Liver (tissue), 9 donors: Measurements from ENCODE around the gene C3orf80. TPM values are rescaled to one million over a fixed set of nuclear protein-coding genes. Genes with fewer than 3 reads are reported as not detected.

Experiments used
- DNase-seq: peaks from one replicate; pipeline ENCODE4 v3.0.0-alpha.2; 2017; ENCODE audit warnings: low spot score
- H3K27ac ChIP-seq, 2 donors: one replicate each; pipeline ENCODE4 v1.7.0; 2013; ENCODE audit warnings: inconsistent platforms in 2 of 2, low read length in 2 of 2, control low read depth in 1 of 2, low read depth in 1 of 2, mild to moderate bottlenecking in 1 of 2
- H3K27me3 ChIP-seq, 4 donors: one replicate each; pipeline versions ENCODE4 v1.6.1 to v1.7.0; 2013; ENCODE audit warnings: low read length in 3 of 4, inconsistent platforms in 1 of 4, mild to moderate bottlenecking in 1 of 4, moderate library complexity in 1 of 4; ENCODE audit not compliant: control insufficient read depth in 4 of 4, insufficient read depth in 4 of 4
- H3K36me3 ChIP-seq, 4 donors: one replicate each; pipeline versions ENCODE4 v1.6.1 to v1.7.0; 2013; ENCODE audit warnings: low read length in 3 of 4, mild to moderate bottlenecking in 3 of 4, low read depth in 1 of 4, moderate library complexity in 1 of 4; ENCODE audit not compliant: control insufficient read depth in 4 of 4, insufficient read depth in 3 of 4
- H3K4me1 ChIP-seq, 4 donors: one replicate each; pipeline versions ENCODE4 v1.6.1 to v1.7.0; 2013; ENCODE audit warnings: low read length in 3 of 4, mild to moderate bottlenecking in 3 of 4, moderate library complexity in 1 of 4; ENCODE audit not compliant: control insufficient read depth in 4 of 4, insufficient read depth in 4 of 4
- H3K4me3 ChIP-seq, 3 donors: one replicate each; pipeline versions ENCODE4 v1.6.1 to v1.7.0; 2013; ENCODE audit warnings: low read length in 3 of 3, control low read depth in 1 of 3, low read depth in 1 of 3, mild to moderate bottlenecking in 1 of 3
- H3K9ac ChIP-seq, 2 donors: one replicate each; pipeline ENCODE4 v1.7.0; 2013; ENCODE audit warnings: low read length in 2 of 2, mild to moderate bottlenecking in 2 of 2, moderate library complexity in 2 of 2, control low read depth in 1 of 2, low read depth in 1 of 2
- H3K9me3 ChIP-seq, 4 donors: one replicate each; pipeline versions ENCODE4 v1.6.1 to v1.7.0; 2013; ENCODE audit warnings: low read length in 3 of 4; ENCODE audit not compliant: control insufficient read depth in 4 of 4
- EGR1 ChIP-seq, 2 donors: IDR thresholded peaks; 2 replicates each; pipeline ENCODE4 v1.6.1; 2016 to 2018; ENCODE audit warnings: antibody characterized with exemption in 2 of 2, low read depth in 2 of 2
- FOXA1 ChIP-seq: IDR thresholded peaks from 2 replicates; pipeline ENCODE4 v1.6.1; 2016; ENCODE audit warnings: antibody characterized with exemption
- FOXA2 ChIP-seq: IDR thresholded peaks from 2 replicates; pipeline ENCODE4 v1.6.1; 2016; ENCODE audit warnings: antibody characterized with exemption
- GABPA ChIP-seq, 2 donors: IDR thresholded peaks in 1 of 2; conservative IDR thresholded peaks in 1 of 2; 2 replicates each; pipeline ENCODE4 v1.6.1; 2016; ENCODE audit warnings: antibody characterized with exemption in 2 of 2, mild to moderate bottlenecking in 1 of 2, moderate library complexity in 1 of 2
- HNF4A ChIP-seq, 2 donors: conservative IDR thresholded peaks; 2 replicates each; pipeline ENCODE4 v1.6.1; 2016; ENCODE audit warnings: antibody characterized with exemption in 2 of 2, mild to moderate bottlenecking in 2 of 2
- HNF4G ChIP-seq: IDR thresholded peaks from 2 replicates; pipeline ENCODE4 v1.6.1; 2016; ENCODE audit warnings: antibody characterized with exemption
- SP1 ChIP-seq: IDR thresholded peaks from 2 replicates; pipeline ENCODE4 v1.6.1; 2018; ENCODE audit warnings: antibody characterized with exemption, mild to moderate bottlenecking
- TAF1 ChIP-seq: conservative IDR thresholded peaks from 2 replicates; pipeline ENCODE4 v1.6.1; 2016; ENCODE audit warnings: antibody characterized with exemption, mild to moderate bottlenecking
- WGBS: extraction: QIAGEN DNeasy Blood & Tissue Kit; methylation state at CpG from one replicate; pipeline ENCODE4 v1.1.7; 2013; 5-methylcytosine and 5-hydroxymethylcytosine counted together
- polyA plus RNA-seq, 2 donors: library from polyadenylated mRNA; stranded (reverse) in 1 of 2; unstranded in 1 of 2; fragments of 200-250 nt in 1 of 2; fragments of >200 nt in 1 of 2; fragmentation: Nextera tagmentation in 1 of 2; extraction: Ambion mirVana in 1 of 2; gene quantifications; one replicate each; pipeline versions ENCODE4 v1.2.1 to v1.2.3, GENCODE V29; 2013 to 2015
- total RNA-seq, 2 donors: library from RNA; depleted of rRNA; stranded (reverse); fragments of >200 nt; gene quantifications; one replicate each; pipeline ENCODE4 v1.2.3, GENCODE V29; 2014
- TF ChIP-seq, protein P1 (sequence below): IDR thresholded peaks from 2 replicates; pipeline ENCODE4 v1.6.1; 2016; ENCODE audit warnings: antibody characterized with exemption
- TF ChIP-seq, protein P2 (sequence below): IDR thresholded peaks from 2 replicates; pipeline ENCODE4 v1.6.1; 2016; ENCODE audit warnings: antibody characterized with exemption, mild to moderate bottlenecking
- TF ChIP-seq, protein P3 (sequence below): fragments of 150-350 bp; IDR thresholded peaks from 2 replicates; pipeline ENCODE4 v1.5.1; 2017; ENCODE audit warnings: improper control_type of control experiment, low read depth, low read length; ENCODE audit not compliant: missing input control
- donor health status: healthy.
- donor health status: healthy.
- donor health status: healthy.
- donor health status: healthy.
- donor health status: healthy.

The C3orf80 gene
- total and polyA plus RNA-seq, 4 donors = 0.46 to 1.4 (median 0.50) TPM

DNA sequence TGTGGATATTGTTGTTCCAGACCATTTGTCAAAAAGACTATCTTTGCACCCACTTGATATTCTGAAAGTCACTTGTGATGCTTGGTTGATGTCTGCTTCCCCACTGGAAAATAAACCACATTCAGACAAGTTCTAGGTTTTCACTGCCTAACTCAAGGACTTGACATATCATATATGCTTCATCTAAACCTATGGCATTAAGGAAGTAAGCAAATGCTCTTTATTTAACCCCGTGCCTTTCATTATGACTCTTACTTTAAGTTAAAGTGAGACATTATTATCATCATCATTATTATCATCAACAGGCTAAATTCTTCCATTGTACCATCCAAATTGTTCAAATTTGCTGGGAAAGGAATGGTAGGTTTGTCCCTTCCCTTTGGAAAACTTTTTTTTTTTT is 30.8 kb upstream of the C3orf80 start:
- WGBS = 81% methylated on average over 1 of the region's 1 CpG
- no peaks in the 10 kb centered on the region for H3K27me3 ChIP-seq
- H3K4me1 ChIP-seq = no peaks in the 10 kb centered on the region
- H3K4me3 ChIP-seq = no peak overlapping the region
- H3K9me3 ChIP-seq = no peaks in the 10 kb centered on the region
- DNase-seq = no peak
- H3K36me3 ChIP-seq = no peaks in the 10 kb centered on the region
- no peak overlapping the region for H3K9ac ChIP-seq
- H3K27ac ChIP-seq = no peak overlapping the region
- no peak for TF ChIP-seq TAF1

DNA sequence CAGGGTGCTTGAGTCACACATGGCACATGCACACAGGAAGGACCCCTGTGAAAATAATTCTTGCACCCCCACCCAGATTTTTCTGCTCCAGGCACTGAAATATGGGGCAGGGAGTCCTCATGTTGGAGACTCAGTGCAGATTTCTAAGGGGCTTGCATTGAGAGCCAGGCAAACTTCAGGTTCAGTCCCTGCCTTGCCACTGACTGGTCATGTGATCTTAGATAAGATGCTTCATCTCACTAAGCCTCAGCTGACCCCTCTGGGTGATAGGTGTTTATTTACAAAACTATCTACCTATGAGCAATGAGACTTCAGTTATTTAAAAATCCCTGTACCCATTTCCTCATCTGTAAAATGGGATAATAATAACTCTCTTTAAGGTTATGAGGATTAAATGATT is 30.1 kb upstream of the C3orf80 start:
- H3K4me1 ChIP-seq = no peaks in the 10 kb centered on the region
- H3K27me3 ChIP-seq = no peaks in the 10 kb centered on the region
- H3K4me3 ChIP-seq = no peak overlapping the region
- no peak overlapping the region for H3K9ac ChIP-seq
- H3K9me3 ChIP-seq = no peaks in the 10 kb centered on the region
- no peak for DNase-seq
- no peak overlapping the region for H3K27ac ChIP-seq
- H3K36me3 ChIP-seq = no peaks in the 10 kb centered on the region
- no peak for TF ChIP-seq GABPA (IDR thresholded peaks at IDR 0.05 in 1 of 2, conservative IDR thresholded peaks at IDR 0.05 in 1 of 2)
- TF ChIP-seq FOXA1 = no peak
- TF ChIP-seq, protein P1, sequence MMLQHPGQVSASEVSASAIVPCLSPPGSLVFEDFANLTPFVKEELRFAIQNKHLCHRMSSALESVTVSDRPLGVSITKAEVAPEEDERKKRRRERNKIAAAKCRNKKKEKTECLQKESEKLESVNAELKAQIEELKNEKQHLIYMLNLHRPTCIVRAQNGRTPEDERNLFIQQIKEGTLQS = no peak
- TF ChIP-seq, protein P2, sequence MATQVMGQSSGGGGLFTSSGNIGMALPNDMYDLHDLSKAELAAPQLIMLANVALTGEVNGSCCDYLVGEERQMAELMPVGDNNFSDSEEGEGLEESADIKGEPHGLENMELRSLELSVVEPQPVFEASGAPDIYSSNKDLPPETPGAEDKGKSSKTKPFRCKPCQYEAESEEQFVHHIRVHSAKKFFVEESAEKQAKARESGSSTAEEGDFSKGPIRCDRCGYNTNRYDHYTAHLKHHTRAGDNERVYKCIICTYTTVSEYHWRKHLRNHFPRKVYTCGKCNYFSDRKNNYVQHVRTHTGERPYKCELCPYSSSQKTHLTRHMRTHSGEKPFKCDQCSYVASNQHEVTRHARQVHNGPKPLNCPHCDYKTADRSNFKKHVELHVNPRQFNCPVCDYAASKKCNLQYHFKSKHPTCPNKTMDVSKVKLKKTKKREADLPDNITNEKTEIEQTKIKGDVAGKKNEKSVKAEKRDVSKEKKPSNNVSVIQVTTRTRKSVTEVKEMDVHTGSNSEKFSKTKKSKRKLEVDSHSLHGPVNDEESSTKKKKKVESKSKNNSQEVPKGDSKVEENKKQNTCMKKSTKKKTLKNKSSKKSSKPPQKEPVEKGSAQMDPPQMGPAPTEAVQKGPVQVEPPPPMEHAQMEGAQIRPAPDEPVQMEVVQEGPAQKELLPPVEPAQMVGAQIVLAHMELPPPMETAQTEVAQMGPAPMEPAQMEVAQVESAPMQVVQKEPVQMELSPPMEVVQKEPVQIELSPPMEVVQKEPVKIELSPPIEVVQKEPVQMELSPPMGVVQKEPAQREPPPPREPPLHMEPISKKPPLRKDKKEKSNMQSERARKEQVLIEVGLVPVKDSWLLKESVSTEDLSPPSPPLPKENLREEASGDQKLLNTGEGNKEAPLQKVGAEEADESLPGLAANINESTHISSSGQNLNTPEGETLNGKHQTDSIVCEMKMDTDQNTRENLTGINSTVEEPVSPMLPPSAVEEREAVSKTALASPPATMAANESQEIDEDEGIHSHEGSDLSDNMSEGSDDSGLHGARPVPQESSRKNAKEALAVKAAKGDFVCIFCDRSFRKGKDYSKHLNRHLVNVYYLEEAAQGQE = no peak
- no peak for TF ChIP-seq HNF4G
- TF ChIP-seq EGR1 (IDR thresholded peaks at IDR 0.05; ENCODE audit: low read depth in 2 of 2) = no peak
- no peak for TF ChIP-seq HNF4A (conservative IDR thresholded peaks at IDR 0.05)
- TF ChIP-seq, protein P3, sequence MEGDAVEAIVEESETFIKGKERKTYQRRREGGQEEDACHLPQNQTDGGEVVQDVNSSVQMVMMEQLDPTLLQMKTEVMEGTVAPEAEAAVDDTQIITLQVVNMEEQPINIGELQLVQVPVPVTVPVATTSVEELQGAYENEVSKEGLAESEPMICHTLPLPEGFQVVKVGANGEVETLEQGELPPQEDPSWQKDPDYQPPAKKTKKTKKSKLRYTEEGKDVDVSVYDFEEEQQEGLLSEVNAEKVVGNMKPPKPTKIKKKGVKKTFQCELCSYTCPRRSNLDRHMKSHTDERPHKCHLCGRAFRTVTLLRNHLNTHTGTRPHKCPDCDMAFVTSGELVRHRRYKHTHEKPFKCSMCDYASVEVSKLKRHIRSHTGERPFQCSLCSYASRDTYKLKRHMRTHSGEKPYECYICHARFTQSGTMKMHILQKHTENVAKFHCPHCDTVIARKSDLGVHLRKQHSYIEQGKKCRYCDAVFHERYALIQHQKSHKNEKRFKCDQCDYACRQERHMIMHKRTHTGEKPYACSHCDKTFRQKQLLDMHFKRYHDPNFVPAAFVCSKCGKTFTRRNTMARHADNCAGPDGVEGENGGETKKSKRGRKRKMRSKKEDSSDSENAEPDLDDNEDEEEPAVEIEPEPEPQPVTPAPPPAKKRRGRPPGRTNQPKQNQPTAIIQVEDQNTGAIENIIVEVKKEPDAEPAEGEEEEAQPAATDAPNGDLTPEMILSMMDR = no peak
- no peak for TF ChIP-seq SP1

DNA sequence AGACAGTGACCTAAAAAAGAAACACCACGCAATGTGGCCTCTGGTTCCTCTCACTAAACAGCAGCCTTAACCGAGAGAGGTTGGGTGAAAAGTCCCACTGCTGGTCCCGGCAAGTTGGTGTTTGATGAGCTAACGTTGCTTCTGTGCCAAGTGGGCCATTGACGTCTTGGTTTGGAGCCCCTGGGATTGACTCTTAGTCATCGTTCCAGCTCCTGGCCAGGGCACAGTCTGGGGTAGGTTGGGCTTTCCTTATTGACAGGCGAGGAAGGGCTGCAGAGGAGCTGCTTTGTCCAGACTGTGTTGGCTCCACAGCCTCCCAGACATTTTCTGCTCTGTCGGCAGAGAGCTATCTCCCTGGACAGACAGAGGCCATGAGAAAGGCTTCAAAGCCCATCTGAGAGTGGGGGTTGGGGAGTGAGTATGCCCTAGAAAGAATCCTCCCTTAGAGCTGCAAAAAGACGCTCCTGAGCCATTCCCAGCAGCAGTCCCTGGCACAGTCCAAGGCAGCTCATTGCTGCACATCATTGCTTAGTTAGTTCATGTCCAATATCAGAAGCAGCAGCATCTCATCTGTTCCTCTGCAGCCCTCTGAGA is 28.6 kb upstream of the C3orf80 start:
- TF ChIP-seq FOXA2 = no peak
- H3K4me1 ChIP-seq = no peaks in the 10 kb centered on the region
- no peaks in the 10 kb centered on the region for H3K36me3 ChIP-seq
- WGBS = 71% methylated on average over 9 of the region's 9 CpGs
- no peak overlapping the region for H3K27ac ChIP-seq
- H3K4me3 ChIP-seq = no peak overlapping the region
- no peak for DNase-seq
- no peak overlapping the region for H3K9ac ChIP-seq
- no peaks in the 10 kb centered on the region for H3K9me3 ChIP-seq
- no peaks in the 10 kb centered on the region for H3K27me3 ChIP-seq
